PFSK-1 (cell line): ENCODE results near the gene MTURN.

Experiments
- FOXP2 ChIP-seq: optimal IDR thresholded peaks from 2 replicates; pipeline ENCODE3; 2011; ENCODE audit warnings: borderline replicate concordance, control low read depth, inconsistent platforms; ENCODE audit not compliant: insufficient read depth; ENCODE audit errors: extremely low read length, extremely low read depth
- POLR2AphosphoS5 ChIP-seq: IDR thresholded peaks from 2 replicates; pipeline ENCODE4 v1.6.1; 2012; ENCODE audit warnings: low read depth, mild to moderate bottlenecking, control low read depth, low read length, moderate library complexity
- SIN3A ChIP-seq: IDR thresholded peaks from 2 replicates; pipeline ENCODE4 v1.6.1; 2012; ENCODE audit warnings: mild to moderate bottlenecking, low read length, moderate library complexity, borderline replicate concordance; ENCODE audit not compliant: insufficient read depth
- TAF1 ChIP-seq: IDR thresholded peaks from 2 replicates; pipeline ENCODE4 v1.6.1; 2012; ENCODE audit warnings: low read length, control low read depth, borderline replicate concordance; ENCODE audit not compliant: insufficient read depth
- TF ChIP-seq, protein P1 (sequence below), 2 experiments: IDR thresholded peaks; 2 replicates each; pipeline versions ENCODE4 v1.6.1 to v1.8.0; 2011 to 2012; ENCODE audit warnings: low read depth in 2 of 2, low read length in 2 of 2, control low read depth in 1 of 2, inconsistent platforms in 1 of 2, mild to moderate bottlenecking in 1 of 2, moderate library complexity in 1 of 2; ENCODE audit not compliant: insufficient read depth in 1 of 2

MTURN gene

DNA sequence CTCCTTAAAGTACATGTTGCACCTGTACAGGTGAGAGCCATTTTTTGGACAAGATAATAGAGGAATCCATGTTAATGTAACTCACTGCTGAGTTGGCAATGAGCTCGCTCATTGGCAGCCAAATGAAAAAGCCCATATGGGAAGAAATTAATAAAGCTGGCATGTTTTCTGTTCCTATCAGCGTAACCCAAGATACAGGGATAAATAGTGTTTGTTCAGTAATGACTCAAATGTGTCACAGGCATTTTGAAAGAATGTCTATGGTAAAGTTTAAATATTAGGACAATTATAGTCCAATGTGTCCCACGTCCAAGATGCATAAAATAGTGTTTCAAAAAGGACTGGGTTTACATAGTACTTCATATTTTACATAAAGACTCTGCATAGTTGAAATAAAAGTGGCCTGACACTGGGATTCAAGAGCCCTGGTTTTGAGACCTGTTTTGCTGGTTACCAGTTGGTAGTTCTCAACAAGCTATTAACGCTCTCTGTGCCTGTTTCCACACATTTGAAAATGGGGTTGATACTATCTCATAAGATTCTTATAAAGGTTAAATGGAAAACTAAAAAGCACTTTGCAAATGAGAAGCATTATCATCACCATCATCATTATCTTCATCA is 49.1 kb downstream of the MTURN start:
- no peak for TF ChIP-seq SIN3A
- TF ChIP-seq FOXP2 = no peak
- TF ChIP-seq, protein P1, sequence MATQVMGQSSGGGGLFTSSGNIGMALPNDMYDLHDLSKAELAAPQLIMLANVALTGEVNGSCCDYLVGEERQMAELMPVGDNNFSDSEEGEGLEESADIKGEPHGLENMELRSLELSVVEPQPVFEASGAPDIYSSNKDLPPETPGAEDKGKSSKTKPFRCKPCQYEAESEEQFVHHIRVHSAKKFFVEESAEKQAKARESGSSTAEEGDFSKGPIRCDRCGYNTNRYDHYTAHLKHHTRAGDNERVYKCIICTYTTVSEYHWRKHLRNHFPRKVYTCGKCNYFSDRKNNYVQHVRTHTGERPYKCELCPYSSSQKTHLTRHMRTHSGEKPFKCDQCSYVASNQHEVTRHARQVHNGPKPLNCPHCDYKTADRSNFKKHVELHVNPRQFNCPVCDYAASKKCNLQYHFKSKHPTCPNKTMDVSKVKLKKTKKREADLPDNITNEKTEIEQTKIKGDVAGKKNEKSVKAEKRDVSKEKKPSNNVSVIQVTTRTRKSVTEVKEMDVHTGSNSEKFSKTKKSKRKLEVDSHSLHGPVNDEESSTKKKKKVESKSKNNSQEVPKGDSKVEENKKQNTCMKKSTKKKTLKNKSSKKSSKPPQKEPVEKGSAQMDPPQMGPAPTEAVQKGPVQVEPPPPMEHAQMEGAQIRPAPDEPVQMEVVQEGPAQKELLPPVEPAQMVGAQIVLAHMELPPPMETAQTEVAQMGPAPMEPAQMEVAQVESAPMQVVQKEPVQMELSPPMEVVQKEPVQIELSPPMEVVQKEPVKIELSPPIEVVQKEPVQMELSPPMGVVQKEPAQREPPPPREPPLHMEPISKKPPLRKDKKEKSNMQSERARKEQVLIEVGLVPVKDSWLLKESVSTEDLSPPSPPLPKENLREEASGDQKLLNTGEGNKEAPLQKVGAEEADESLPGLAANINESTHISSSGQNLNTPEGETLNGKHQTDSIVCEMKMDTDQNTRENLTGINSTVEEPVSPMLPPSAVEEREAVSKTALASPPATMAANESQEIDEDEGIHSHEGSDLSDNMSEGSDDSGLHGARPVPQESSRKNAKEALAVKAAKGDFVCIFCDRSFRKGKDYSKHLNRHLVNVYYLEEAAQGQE (IDR thresholded peaks at IDR 0.05; ENCODE audit: insufficient read depth in 1 of 2, low read depth in 2 of 2, low read length in 2 of 2) = no peak
- TF ChIP-seq POLR2AphosphoS5 = no peak
- TF ChIP-seq TAF1 = no peak

GRCh38 chr7:30184791-30185487 is 50.2 kb downstream of the MTURN start:
- TF ChIP-seq FOXP2 (no peak), SIN3A (no peak), TAF1 (no peak), POLR2AphosphoS5 (no peak)
- TF ChIP-seq, protein P1 (IDR thresholded peaks at IDR 0.05; ENCODE audit: insufficient read depth in 1 of 2, low read depth in 2 of 2, low read length in 2 of 2) = no peak

GRCh38 chr7:30185496-30185895 is 50.7 kb downstream of the MTURN start:
- TF ChIP-seq TAF1 = no peak
- TF ChIP-seq, protein P1 (IDR thresholded peaks at IDR 0.05; ENCODE audit: insufficient read depth in 1 of 2, low read depth in 2 of 2, low read length in 2 of 2) = no peak
- no peak for TF ChIP-seq POLR2AphosphoS5
- TF ChIP-seq FOXP2 = no peak

DNA sequence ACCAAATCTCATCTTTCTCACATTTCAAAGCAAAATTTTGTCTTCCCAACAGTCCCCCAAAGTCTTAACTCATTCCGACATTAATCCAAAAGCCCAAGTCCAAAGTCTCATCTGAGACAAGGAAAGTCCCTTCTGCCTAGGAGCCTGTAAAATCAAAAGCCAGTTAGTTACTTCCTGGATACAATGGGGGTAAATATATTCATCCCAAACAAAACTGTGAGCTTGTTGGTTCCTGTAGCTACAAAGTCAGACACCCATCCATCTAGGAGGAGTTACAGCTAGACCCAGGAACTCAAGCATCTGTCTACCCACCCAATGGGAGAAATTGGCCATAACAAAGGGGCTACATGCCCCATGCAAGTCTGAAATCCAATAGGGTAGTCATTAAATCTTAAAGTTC is 51.9 kb downstream of the MTURN start:
- no peak for TF ChIP-seq TAF1
- TF ChIP-seq POLR2AphosphoS5 = no peak
- TF ChIP-seq, protein P1 (IDR thresholded peaks at IDR 0.05; ENCODE audit: insufficient read depth in 1 of 2, low read depth in 2 of 2, low read length in 2 of 2) = no peak
- TF ChIP-seq SIN3A = no peak
- no peak for TF ChIP-seq FOXP2
